Keratinocyte (primary cell): Measurements from ENCODE around the gene TMCC2. TPM values are rescaled to one million over a fixed set of nuclear protein-coding genes. Genes with fewer than 3 reads are reported as not detected.

Source experiments
- DNase-seq: peaks from one replicate; pipeline ENCODE4 v3.0.0-alpha.2; 2011; ENCODE audit warnings: low read depth, missing footprints, low spot score
- FAIRE-seq: peaks from 2 replicates; lab custom pipeline; 2011; peaks lifted over from hg19 to GRCh38; lab: Jason Lieb, UNC
- H2AFZ ChIP-seq: 2 replicates; pipeline ENCODE4 v1.6.0; 2012; ENCODE audit warnings: low read length, control low read depth, inconsistent platforms; ENCODE audit not compliant: control insufficient read depth
- H3K27ac ChIP-seq: 2 replicates; pipeline ENCODE4 v1.5.1; 2011; ENCODE audit warnings: low read length; ENCODE audit not compliant: control insufficient read depth, insufficient read depth
- H3K27me3 ChIP-seq: 3 replicates; pipeline ENCODE4 v1.6.0; 2011; ENCODE audit warnings: low read length; ENCODE audit not compliant: control insufficient read depth, insufficient read depth; ENCODE audit errors: extremely low read depth
- H3K36me3 ChIP-seq, 2 experiments: 2 replicates in 1 of 2; 3 replicates in 1 of 2; pipeline ENCODE4 v1.5.1; 2011; ENCODE audit warnings: low read length in 2 of 2, mild to moderate bottlenecking in 1 of 2; ENCODE audit not compliant: control insufficient read depth in 2 of 2, insufficient read depth in 2 of 2; ENCODE audit errors: extremely low read depth in 1 of 2
- H3K4me1 ChIP-seq: 3 replicates; pipeline ENCODE4 v1.5.1; 2011; ENCODE audit warnings: low read length; ENCODE audit not compliant: control insufficient read depth, insufficient read depth; ENCODE audit errors: extremely low read depth
- H3K4me2 ChIP-seq: 3 replicates; pipeline ENCODE4 v1.6.0; 2011; ENCODE audit warnings: low read depth, low read length; ENCODE audit not compliant: control insufficient read depth, insufficient read depth; ENCODE audit errors: extremely low read depth
- H3K4me3 ChIP-seq, 3 experiments: fragments of 200-600 bp in 1 of 3; sonication (generic) in 1 of 3; 2 replicates in 2 of 3; 3 replicates in 1 of 3; pipeline ENCODE4 v1.5.1; 2011 to 2016; ENCODE audit warnings: low read length in 3 of 3, mild to moderate bottlenecking in 3 of 3, control low read depth in 2 of 3, inconsistent platforms in 1 of 3, low read depth in 1 of 3, mixed read lengths in 1 of 3, mixed run types in 1 of 3, moderate library complexity in 1 of 3; ENCODE audit not compliant: control insufficient read depth in 2 of 3, insufficient read depth in 2 of 3; ENCODE audit errors: extremely low read depth in 1 of 3
- H3K79me2 ChIP-seq: 2 replicates; pipeline ENCODE4 v1.6.0; 2012; ENCODE audit warnings: low read length; ENCODE audit not compliant: control insufficient read depth, insufficient read depth
- H3K9ac ChIP-seq: 3 replicates; pipeline ENCODE4 v1.6.0; 2011; ENCODE audit warnings: low read length; ENCODE audit not compliant: control insufficient read depth, insufficient read depth; ENCODE audit errors: extremely low read depth
- H3K9me1 ChIP-seq: 3 replicates; pipeline ENCODE4 v1.6.0; 2011; ENCODE audit warnings: low read length; ENCODE audit not compliant: control insufficient read depth, insufficient read depth; ENCODE audit errors: extremely low read depth
- H3K9me3 ChIP-seq: 2 replicates; pipeline ENCODE4 v1.5.1; 2012; ENCODE audit warnings: low read depth, low read length; ENCODE audit not compliant: control insufficient read depth
- H4K20me1 ChIP-seq: 3 replicates; pipeline ENCODE4 v1.6.0; 2011; ENCODE audit warnings: low read length; ENCODE audit not compliant: control insufficient read depth, insufficient read depth; ENCODE audit errors: extremely low read depth
- EZH2 ChIP-seq: IDR thresholded peaks from one replicate; pipeline ENCODE4 v1.6.1; 2012; ENCODE audit warnings: inconsistent platforms, mild to moderate bottlenecking, low read length, moderate library complexity
- dilution Hi-C: fragments of 300-500 bp; cut with MboI; formaldehyde crosslinking; loops from one replicate; pipeline ENCODE4 v1.7.0; 2020; ENCODE audit warnings: low sequenced_read_pairs; ENCODE audit not compliant: extremely low pct_ligation_motif_present
- polyA plus RNA-seq, 5 experiments: library from polyadenylated mRNA; depleted of rRNA in 3 of 5; stranded (reverse) in 3 of 5; stranded (forward) in 1 of 5; unstranded in 1 of 5; fragments of >200 nt; gene quantifications; 1 replicate in 1 of 5; 2 replicates in 3 of 5; 3 replicates in 1 of 5; pipeline versions ENCODE4 v1.2.1 to v1.2.3, GENCODE V29; 2011 to 2012; ENCODE audit warnings: missing spikeins in 2 of 5, low read depth in 1 of 5, low replicate concordance in 1 of 5
- TF ChIP-seq, protein P1 (sequence below), 3 experiments: IDR thresholded peaks in 1 of 3; conservative IDR thresholded peaks in 1 of 3; optimal IDR thresholded peaks in 1 of 3; 2 replicates in 2 of 3; 3 replicates in 1 of 3; pipeline versions ENCODE3 to v1.5.1; 2011; ENCODE audit warnings: low read length in 3 of 3, mild to moderate bottlenecking in 3 of 3, moderate library complexity in 2 of 3, control low read depth in 1 of 3, inconsistent platforms in 1 of 3; ENCODE audit not compliant: insufficient read depth in 2 of 3; ENCODE audit errors: extremely low read depth in 1 of 3

TMCC2 gene
- polyA plus RNA-seq, 1 donor (not counting 4 experiments of a cell fraction or from before 2014, with no cell fraction given) = 0.60 TPM

DNA sequence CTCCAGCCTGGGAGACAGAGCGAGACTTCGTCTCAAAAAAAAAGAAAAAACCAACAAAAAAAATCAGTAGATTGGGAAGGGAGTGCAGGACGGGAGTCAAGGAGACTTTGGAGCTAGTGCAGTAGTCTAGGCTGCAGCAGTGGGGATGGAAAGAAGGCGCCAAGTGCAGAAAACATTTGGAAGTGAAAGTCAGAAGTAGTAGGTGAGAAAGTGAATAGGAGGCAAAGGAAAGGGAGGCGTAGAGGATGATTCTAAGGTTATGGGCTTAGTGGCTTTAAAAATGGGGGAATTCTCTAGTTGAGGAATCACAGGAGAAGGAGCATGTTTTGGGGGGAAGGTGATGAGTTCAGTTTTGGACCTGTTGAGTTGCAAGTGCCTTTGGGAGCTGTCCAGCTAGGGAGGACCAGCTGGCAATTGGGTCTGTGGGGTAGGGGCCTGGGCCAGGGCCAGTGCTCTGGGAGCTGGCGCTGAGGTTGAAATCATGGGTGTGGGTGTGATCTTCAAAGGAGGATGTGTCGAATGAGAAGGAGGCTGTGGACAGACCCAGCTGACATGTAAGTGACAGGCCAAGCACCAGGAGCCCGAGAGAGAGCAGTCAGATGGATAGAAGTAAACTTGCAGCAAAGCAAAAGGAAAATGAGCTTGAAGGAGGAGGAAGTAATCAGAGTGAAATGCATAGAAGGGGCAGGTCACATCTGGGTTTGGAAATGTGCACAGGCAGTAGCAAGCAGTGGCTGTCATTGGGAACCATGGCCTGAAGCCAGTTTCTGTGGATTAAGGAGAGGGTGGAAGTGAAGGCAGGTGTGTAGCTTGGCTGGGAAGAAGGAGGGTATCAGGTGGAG, 15.8 kb downstream of the TMCC2 start:
- Histone ChIP-seq H3K9me3 (no peaks in the 10 kb centered on the region), H3K27me3 (no peaks in the 10 kb centered on the region), H3K4me2 (no peak overlapping the region), H3K9ac (no peak overlapping the region), H3K27ac (no peak overlapping the region), H4K20me1 (no peaks in the 10 kb centered on the region), H3K4me1 (no peaks in the 10 kb centered on the region), H3K79me2 (no peaks in the 10 kb centered on the region), H3K36me3 (no peaks in the 10 kb centered on the region), H3K9me1 (no peaks in the 10 kb centered on the region), H3K4me3 (no peak overlapping the region), H2AFZ (no peak overlapping the region)
- no peak for FAIRE-seq
- dilution Hi-C loops = no loop called here
- DNase-seq = no peak
- TF ChIP-seq, protein P1, sequence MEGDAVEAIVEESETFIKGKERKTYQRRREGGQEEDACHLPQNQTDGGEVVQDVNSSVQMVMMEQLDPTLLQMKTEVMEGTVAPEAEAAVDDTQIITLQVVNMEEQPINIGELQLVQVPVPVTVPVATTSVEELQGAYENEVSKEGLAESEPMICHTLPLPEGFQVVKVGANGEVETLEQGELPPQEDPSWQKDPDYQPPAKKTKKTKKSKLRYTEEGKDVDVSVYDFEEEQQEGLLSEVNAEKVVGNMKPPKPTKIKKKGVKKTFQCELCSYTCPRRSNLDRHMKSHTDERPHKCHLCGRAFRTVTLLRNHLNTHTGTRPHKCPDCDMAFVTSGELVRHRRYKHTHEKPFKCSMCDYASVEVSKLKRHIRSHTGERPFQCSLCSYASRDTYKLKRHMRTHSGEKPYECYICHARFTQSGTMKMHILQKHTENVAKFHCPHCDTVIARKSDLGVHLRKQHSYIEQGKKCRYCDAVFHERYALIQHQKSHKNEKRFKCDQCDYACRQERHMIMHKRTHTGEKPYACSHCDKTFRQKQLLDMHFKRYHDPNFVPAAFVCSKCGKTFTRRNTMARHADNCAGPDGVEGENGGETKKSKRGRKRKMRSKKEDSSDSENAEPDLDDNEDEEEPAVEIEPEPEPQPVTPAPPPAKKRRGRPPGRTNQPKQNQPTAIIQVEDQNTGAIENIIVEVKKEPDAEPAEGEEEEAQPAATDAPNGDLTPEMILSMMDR (optimal IDR thresholded peaks at IDR 0.05 in 1 of 3, IDR thresholded peaks at IDR 0.05 in 1 of 3, conservative IDR thresholded peaks at IDR 0.05 in 1 of 3; ENCODE audit: extremely low read depth in 1 of 3, insufficient read depth in 2 of 3, low read length in 3 of 3) = no peak
- TF ChIP-seq EZH2 = no peak

DNA sequence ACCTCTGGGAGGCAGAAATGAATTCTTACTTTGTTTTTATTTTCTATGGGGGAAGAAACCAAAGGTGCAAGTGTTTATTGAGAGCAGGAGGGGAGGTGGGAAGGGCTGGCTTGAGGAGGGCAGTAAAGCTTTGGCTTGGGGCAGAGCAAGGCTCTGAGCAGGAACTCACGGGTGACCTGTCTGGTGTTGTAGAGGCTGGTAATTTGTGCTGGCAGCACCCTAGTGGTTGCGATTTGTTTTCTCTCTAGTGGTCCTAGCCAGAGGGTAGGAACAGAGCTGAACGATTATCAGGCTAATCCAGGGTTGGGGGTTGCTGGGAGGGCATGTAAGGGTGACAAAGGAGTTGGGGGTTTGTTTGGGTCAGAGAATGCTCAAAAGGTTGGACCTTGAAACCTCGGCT, 16.6 kb downstream of the TMCC2 start:
- Histone ChIP-seq H3K27ac (no peak overlapping the region), H3K4me2 (no peak overlapping the region), H4K20me1 (no peaks in the 10 kb centered on the region), H3K9me3 (no peaks in the 10 kb centered on the region), H3K4me3 (no peak overlapping the region), H3K27me3 (no peaks in the 10 kb centered on the region), H3K36me3 (no peaks in the 10 kb centered on the region), H3K4me1 (no peaks in the 10 kb centered on the region), H3K9ac (no peak overlapping the region), H2AFZ (no peak overlapping the region), H3K79me2 (no peaks in the 10 kb centered on the region), H3K9me1 (no peaks in the 10 kb centered on the region)
- DNase-seq = no peak
- dilution Hi-C loops = no loop called here
- no peak for FAIRE-seq
- no peak for TF ChIP-seq EZH2
- TF ChIP-seq, protein P1 (optimal IDR thresholded peaks at IDR 0.05 in 1 of 3, IDR thresholded peaks at IDR 0.05 in 1 of 3, conservative IDR thresholded peaks at IDR 0.05 in 1 of 3; ENCODE audit: extremely low read depth in 1 of 3, insufficient read depth in 2 of 3, low read length in 3 of 3) = no peak
